GM12878 (cell line): Measurements from ENCODE around the gene RAP1GDS1. TPM values are rescaled to one million over a fixed set of nuclear protein-coding genes. Genes with fewer than 3 reads are reported as not detected.

Source experiments
- ATAC-seq: fragments of 200-7000 bp; cut with Tn5 transposase; 3 replicates; pipeline ENCODE4 v1.9.1; 2020; ENCODE audit warnings: mild to moderate bottlenecking, moderate library complexity
- BruUV-seq: library from RNA; stranded (reverse); fragments of 400-500 nt; replicated peaks from 2 replicates; lab custom pipeline; 2021; lab: Mats Ljungman, UMichigan
- CTCF ChIA-PET: fragments of 300-600 bp; sonication (Branson Sonifier 250); formaldehyde crosslinking; extraction: SDS; loops from one replicate; lab custom pipeline; 2021; ENCODE audit warnings: inconsistent platforms; lab: Yijun Ruan, JAX
- POLR2A ChIA-PET: fragments of 350-600 bp; formaldehyde crosslinking; extraction: SDS; loops from one replicate; lab custom pipeline; 2021; ENCODE audit warnings: inconsistent platforms; lab: Charles Lee
- RAD21 ChIA-PET: fragments of 300-600 bp; sonication (Branson Sonifier 250); formaldehyde crosslinking; loops from one replicate; lab custom pipeline; 2023; ENCODE audit warnings: antibody characterized with exemption; ENCODE audit not compliant: unreplicated experiment; lab: Charles Lee
- SMC1A ChIA-PET: fragments of 300-600 bp; sonication (Branson Sonifier 250); formaldehyde crosslinking; loops from one replicate; lab custom pipeline; 2023; ENCODE audit not compliant: unreplicated experiment, uncharacterized antibody; lab: Charles Lee
- DNase-seq: peaks from one replicate; pipeline ENCODE4 v3.0.0-alpha.2; 2011; ENCODE audit warnings: low read depth, low spot score
- FAIRE-seq: peaks from 3 replicates; lab custom pipeline; 2011; peaks lifted over from hg19 to GRCh38; lab: Jason Lieb, UNC
- H2AFZ ChIP-seq: 2 replicates; pipeline ENCODE4 v1.6.0; 2011; ENCODE audit warnings: low read depth, low read length, control low read depth; ENCODE audit not compliant: control insufficient read depth
- H3K27ac ChIP-seq: 2 replicates; pipeline ENCODE4 v1.5.1; 2011; ENCODE audit warnings: control low read depth; ENCODE audit not compliant: control insufficient read depth, insufficient read depth
- H3K27me3 ChIP-seq, 2 experiments: replicated peaks in 1 of 2; 2 replicates each; pipeline versions ENCODE4 v1.6.0 to v1.6.1; 2011; ENCODE audit warnings: low read length in 1 of 2; ENCODE audit not compliant: control insufficient read depth in 2 of 2, insufficient read depth in 2 of 2
- H3K36me3 ChIP-seq, 2 experiments: 2 replicates each; pipeline ENCODE4 v1.5.1; 2011; ENCODE audit warnings: low read length in 1 of 2; ENCODE audit not compliant: control insufficient read depth in 2 of 2, insufficient read depth in 2 of 2
- H3K4me1 ChIP-seq: 2 replicates; pipeline ENCODE4 v1.6.1; 2011; ENCODE audit warnings: mild to moderate bottlenecking, low read length, moderate library complexity, mixed read lengths; ENCODE audit not compliant: control insufficient read depth, insufficient read depth
- H3K4me2 ChIP-seq: 2 replicates; pipeline ENCODE4 v1.6.0; 2011; ENCODE audit warnings: control low read depth; ENCODE audit not compliant: control insufficient read depth, insufficient read depth
- H3K4me3 ChIP-seq: fragments of 200-600 bp; sonication (generic); 2 replicates; pipeline ENCODE4 v1.5.1; 2016
- H3K79me2 ChIP-seq: 2 replicates; pipeline ENCODE4 v1.6.0; 2011; ENCODE audit warnings: low read length; ENCODE audit not compliant: control insufficient read depth, insufficient read depth
- H3K9ac ChIP-seq: 2 replicates; pipeline ENCODE4 v1.8.0; 2011; ENCODE audit warnings: low read length, control low read depth, mixed read lengths; ENCODE audit not compliant: control insufficient read depth, insufficient read depth
- H3K9me3 ChIP-seq: replicated peaks from 3 replicates; pipeline ENCODE4 v1.5.1; 2011; ENCODE audit warnings: mild to moderate bottlenecking, low read length; ENCODE audit not compliant: control insufficient read depth, insufficient read depth
- H4K20me1 ChIP-seq: 2 replicates; pipeline ENCODE4 v1.6.0; 2011; ENCODE audit not compliant: control insufficient read depth, insufficient read depth
- BRCA1 ChIP-seq: IDR thresholded peaks from 2 replicates; pipeline ENCODE4 v1.6.1; 2011; ENCODE audit warnings: low read depth, low read length, improper control_type of control experiment
- CBFB ChIP-seq: IDR thresholded peaks from 2 replicates; pipeline ENCODE4 v1.6.1; 2016; ENCODE audit warnings: antibody characterized with exemption, low read depth
- CHD4 ChIP-seq: fragments of 200-600 bp; sonication (generic); IDR thresholded peaks from 2 replicates; pipeline ENCODE4 v1.6.1; 2016; ENCODE audit warnings: mild to moderate bottlenecking
- HDAC6 ChIP-seq: fragments of 200-600 bp; sonication (generic); IDR thresholded peaks from one replicate; pipeline ENCODE4 v1.8.0; 2017; ENCODE audit warnings: antibody characterized with exemption; ENCODE audit not compliant: unreplicated experiment
- NFXL1 ChIP-seq: fragments of 450-650 bp; IDR thresholded peaks from 2 replicates; pipeline ENCODE4 v1.6.1; 2017; ENCODE audit warnings: antibody characterized with exemption, mild to moderate bottlenecking, borderline replicate concordance
- NFYB ChIP-seq: IDR thresholded peaks from 2 replicates; pipeline ENCODE4 v1.6.1; 2011; ENCODE audit warnings: low read depth, mild to moderate bottlenecking, low read length, improper control_type of control experiment, moderate library complexity; ENCODE audit not compliant: insufficient read depth
- NR2F1 ChIP-seq: fragments of 450-650 bp; conservative IDR thresholded peaks from 2 replicates; pipeline ENCODE4 v1.6.1; 2017; ENCODE audit warnings: mild to moderate bottlenecking
- PBX3 ChIP-seq: IDR thresholded peaks from 2 replicates; pipeline ENCODE4 v1.6.1; 2011; ENCODE audit warnings: mild to moderate bottlenecking, low read depth, low read length, moderate library complexity; ENCODE audit not compliant: insufficient replicate concordance
- POLR2AphosphoS2 ChIP-seq: IDR thresholded peaks from 2 replicates; pipeline ENCODE4 v1.6.1; 2011; ENCODE audit warnings: low read depth, mild to moderate bottlenecking, low read length, improper control_type of control experiment, moderate library complexity
- SKIL ChIP-seq: fragments of 450-650 bp; IDR thresholded peaks from 2 replicates; pipeline ENCODE4 v1.6.1; 2017; ENCODE audit warnings: mild to moderate bottlenecking, low read depth, inconsistent platforms; ENCODE audit not compliant: poor library complexity, severe bottlenecking
- SMAD1 ChIP-seq: fragments of 450-650 bp; IDR thresholded peaks from 2 replicates; pipeline ENCODE4 v1.6.1; 2018; ENCODE audit warnings: mild to moderate bottlenecking, low read depth; ENCODE audit not compliant: partially characterized antibody
- SMC3 ChIP-seq: IDR thresholded peaks from 2 replicates; pipeline ENCODE4 v1.6.1; 2011; ENCODE audit warnings: low read length, improper control_type of control experiment, borderline replicate concordance
- SPI1 ChIP-seq: IDR thresholded peaks from 2 replicates; pipeline ENCODE4 v1.6.1; 2011; ENCODE audit warnings: low read depth, mild to moderate bottlenecking, low read length, moderate library complexity, borderline replicate concordance; ENCODE audit not compliant: insufficient read depth
- TCF7 ChIP-seq: IDR thresholded peaks from 2 replicates; pipeline ENCODE4 v1.6.1; 2014; ENCODE audit warnings: antibody characterized with exemption, borderline replicate concordance
- ZBED1 ChIP-seq: IDR thresholded peaks from 2 replicates; pipeline ENCODE4 v1.6.1; 2016; ENCODE audit warnings: borderline replicate concordance
- WGBS: methylation state at CpG from one replicate; pipeline ENCODE4 v1.1.6; 2016; ENCODE audit warnings: low lambda C conversion rate; ENCODE audit not compliant: insufficient replicate concordance, insufficient coverage; ENCODE audit errors: missing lambda C conversion rate; 5-methylcytosine and 5-hydroxymethylcytosine counted together
- in situ Hi-C: fragments of 300-500 bp; cut with MboI; formaldehyde crosslinking; loops from 9 replicates; pipeline ENCODE4 v1.14.3; 2018; ENCODE audit warnings: mixed read lengths
- intact Hi-C: fragments of 100-400 bp; cut with micrococcal nuclease; formaldehyde crosslinking; loops from one replicate; pipeline ENCODE4 v1.14.2; 2022; ENCODE audit not compliant: unreplicated experiment
- polyA plus RNA-seq, 11 experiments: library from polyadenylated mRNA; depleted of rRNA in 4 of 11; unstranded in 6 of 11; stranded (reverse) in 5 of 11; fragments of >200 nt; fragmentation: Nextera tagmentation in 4 of 11; fragmentation: Illumina TruSeq in 1 of 11; extraction: Ambion mirVana in 4 of 11; extraction: Trizol in 1 of 11; gene quantifications; 1 replicate in 1 of 11; 2 replicates in 10 of 11; pipeline versions ENCODE4 v1.2.1 to v1.2.3, GENCODE V29; 2011 to 2016; ENCODE audit warnings: inconsistent platforms in 2 of 11, missing spikeins in 2 of 11, low read depth in 1 of 11
- total RNA-seq, 4 experiments: library from RNA; depleted of rRNA in 3 of 4; stranded (reverse); fragments of >200 nt in 3 of 4; fragmentation: Illumina TruSeq in 1 of 4; extraction: Trizol in 1 of 4; gene quantifications; 2 replicates each; pipeline versions ENCODE4 v1.2.1 to v1.2.3, GENCODE V29; 2013 to 2021
- TF ChIP-seq, protein P1 (sequence below): IDR thresholded peaks from 2 replicates; pipeline ENCODE4 v1.6.1; 2012; ENCODE audit warnings: low read depth, low read length, improper control_type of control experiment
- TF ChIP-seq, protein P2 (sequence below): IDR thresholded peaks from 2 replicates; pipeline ENCODE4 v1.6.1; 2011; ENCODE audit warnings: borderline replicate concordance, low read depth, mild to moderate bottlenecking, moderate library complexity, mixed read lengths, low read length; ENCODE audit not compliant: insufficient read depth; ENCODE audit errors: extremely low read length
- TF ChIP-seq, protein P3 (sequence below): fragments of 450-650 bp; IDR thresholded peaks from 2 replicates; pipeline ENCODE4 v1.6.1; 2017; ENCODE audit warnings: mild to moderate bottlenecking

RAP1GDS1 gene
- total and polyA plus RNA-seq, 10 of the 15 experiments (the other 5 are each of a cell fraction or from before 2014, with no cell fraction given) = 12.0 to 30.5 (median 20.7) TPM

DNA sequence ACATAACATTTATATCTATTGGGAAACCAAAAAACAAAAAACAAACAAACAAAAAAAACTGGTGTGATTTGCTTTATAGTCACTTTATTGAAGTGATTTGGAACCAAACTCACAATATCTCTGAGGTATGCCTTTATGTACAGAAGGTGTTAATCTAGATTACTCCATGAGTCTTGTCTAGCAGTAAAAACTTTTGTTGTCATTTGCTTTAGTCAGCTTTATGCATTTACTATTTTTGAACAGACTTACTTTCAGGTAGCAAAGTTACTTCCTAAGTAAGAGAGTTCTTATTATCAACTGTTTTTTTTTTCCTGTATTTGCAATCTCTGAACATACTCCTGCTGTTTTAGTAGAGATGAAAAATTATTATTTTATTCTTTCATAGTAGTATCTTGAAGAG is 39.5 kb downstream of the RAP1GDS1 start (continued):
- TF ChIP-seq TCF7 (no peak), NFYB (no peak), POLR2AphosphoS2 (no peak)
- TF ChIP-seq, protein P1, sequence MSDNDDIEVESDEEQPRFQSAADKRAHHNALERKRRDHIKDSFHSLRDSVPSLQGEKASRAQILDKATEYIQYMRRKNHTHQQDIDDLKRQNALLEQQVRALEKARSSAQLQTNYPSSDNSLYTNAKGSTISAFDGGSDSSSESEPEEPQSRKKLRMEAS = no peak

- H3K9ac ChIP-seq = no peak overlapping the region
- H4K20me1 ChIP-seq = no peaks in the 10 kb centered on the region
- H3K27me3 ChIP-seq = no peaks in the 10 kb centered on the region
- 100% methylated on average over 1 of the region's 1 CpG for WGBS
- H2AFZ ChIP-seq = no peak overlapping the region
- no peaks in the 10 kb centered on the region for H3K79me2 ChIP-seq
- DNase-seq = no peak
- ChIA-PET POLR2A (no interaction called here), SMC1A (interaction anchor here (0.6 kb wide), 1 partner anchor 109 kb away, joined by 3 read pairs; no protein-coding TSS in a partner anchor), RAD21 (no interaction called here), CTCF (no interaction called here)
- in situ Hi-C loops (no loop called here), intact Hi-C loops (loop anchor here (5.0 kb wide), 1 partner anchor 47 kb away; no protein-coding TSS in a partner anchor)
- H3K4me2 ChIP-seq = no peak overlapping the region
- H3K4me3 ChIP-seq = no peak overlapping the region
- no peaks in the 10 kb centered on the region for H3K4me1 ChIP-seq
- no peak overlapping the region for H3K27ac ChIP-seq
- no peaks in the 10 kb centered on the region for H3K36me3 ChIP-seq
- no peak for ATAC-seq
- BruUV-seq = TSS peak; percentile 55
- H3K9me3 ChIP-seq = no peaks in the 10 kb centered on the region; the same call in none of the 3 replicates
- no peak for FAIRE-seq
- TF ChIP-seq HDAC6 = no peak
- TF ChIP-seq SKIL = no peak
- TF ChIP-seq CBFB = no peak
- TF ChIP-seq SMC3 = no peak
- TF ChIP-seq ZBED1 = no peak
- TF ChIP-seq, protein P2, sequence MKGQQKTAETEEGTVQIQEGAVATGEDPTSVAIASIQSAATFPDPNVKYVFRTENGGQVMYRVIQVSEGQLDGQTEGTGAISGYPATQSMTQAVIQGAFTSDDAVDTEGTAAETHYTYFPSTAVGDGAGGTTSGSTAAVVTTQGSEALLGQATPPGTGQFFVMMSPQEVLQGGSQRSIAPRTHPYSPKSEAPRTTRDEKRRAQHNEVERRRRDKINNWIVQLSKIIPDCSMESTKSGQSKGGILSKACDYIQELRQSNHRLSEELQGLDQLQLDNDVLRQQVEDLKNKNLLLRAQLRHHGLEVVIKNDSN = no peak
- TF ChIP-seq, protein P3, sequence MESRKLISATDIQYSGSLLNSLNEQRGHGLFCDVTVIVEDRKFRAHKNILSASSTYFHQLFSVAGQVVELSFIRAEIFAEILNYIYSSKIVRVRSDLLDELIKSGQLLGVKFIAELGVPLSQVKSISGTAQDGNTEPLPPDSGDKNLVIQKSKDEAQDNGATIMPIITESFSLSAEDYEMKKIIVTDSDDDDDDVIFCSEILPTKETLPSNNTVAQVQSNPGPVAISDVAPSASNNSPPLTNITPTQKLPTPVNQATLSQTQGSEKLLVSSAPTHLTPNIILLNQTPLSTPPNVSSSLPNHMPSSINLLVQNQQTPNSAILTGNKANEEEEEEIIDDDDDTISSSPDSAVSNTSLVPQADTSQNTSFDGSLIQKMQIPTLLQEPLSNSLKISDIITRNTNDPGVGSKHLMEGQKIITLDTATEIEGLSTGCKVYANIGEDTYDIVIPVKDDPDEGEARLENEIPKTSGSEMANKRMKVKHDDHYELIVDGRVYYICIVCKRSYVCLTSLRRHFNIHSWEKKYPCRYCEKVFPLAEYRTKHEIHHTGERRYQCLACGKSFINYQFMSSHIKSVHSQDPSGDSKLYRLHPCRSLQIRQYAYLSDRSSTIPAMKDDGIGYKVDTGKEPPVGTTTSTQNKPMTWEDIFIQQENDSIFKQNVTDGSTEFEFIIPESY = no peak
- no peak for TF ChIP-seq CHD4
- no peak for TF ChIP-seq NFXL1
- TF ChIP-seq SMAD1 = no peak
- no peak for TF ChIP-seq NR2F1
- TF ChIP-seq PBX3 = no peak
- no peak for TF ChIP-seq SPI1
- no peak for TF ChIP-seq BRCA1
These were observed 44.4 kb downstream of the RAP1GDS1 start for GRCh38 chr4:98305576-98305975.
